KMS-11 (cell line): ENCODE measurements around the gene ACKR3.

Experiments
- H2AFZ ChIP-seq: fragments of 200-600 bp; sonication (generic); 2 replicates; pipeline ENCODE4 v1.6.1; 2016; ENCODE audit warnings: antibody characterized with exemption, mixed run types, low read depth
- H3K27ac ChIP-seq: fragments of 200-600 bp; sonication (generic); 2 replicates; pipeline ENCODE4 v1.6.1; 2016; ENCODE audit warnings: mild to moderate bottlenecking, mixed run types
- H3K27me3 ChIP-seq: fragments of 200-600 bp; sonication (generic); 2 replicates; pipeline ENCODE4 v1.6.1; 2017; ENCODE audit warnings: mild to moderate bottlenecking, low read depth, mixed run types, moderate library complexity; ENCODE audit not compliant: insufficient read depth
- H3K36me3 ChIP-seq: fragments of 200-600 bp; sonication (generic); 2 replicates; pipeline ENCODE4 v1.6.1; 2017; ENCODE audit warnings: mild to moderate bottlenecking, mixed run types; ENCODE audit not compliant: insufficient read depth
- H3K4me1 ChIP-seq: fragments of 200-600 bp; sonication (generic); 2 replicates; pipeline ENCODE4 v1.6.1; 2016; ENCODE audit warnings: mild to moderate bottlenecking, low read depth, mixed run types; ENCODE audit not compliant: poor library complexity, severe bottlenecking
- H3K4me2 ChIP-seq: fragments of 200-600 bp; sonication (generic); 2 replicates; pipeline ENCODE4 v1.7.0; 2016; ENCODE audit warnings: mild to moderate bottlenecking, mixed run types
- H3K4me3 ChIP-seq: fragments of 200-600 bp; sonication (generic); IDR thresholded peaks from 2 replicates; pipeline ENCODE4 v1.6.1; 2017; ENCODE audit warnings: low read depth, low read length, mixed read lengths; ENCODE audit not compliant: insufficient read depth
- H3K79me2 ChIP-seq: fragments of 200-600 bp; sonication (generic); 2 replicates; pipeline ENCODE4 v1.6.1; 2016; ENCODE audit warnings: low read depth, mixed run types; ENCODE audit not compliant: insufficient read depth
- H3K9ac ChIP-seq: fragments of 200-600 bp; sonication (generic); 2 replicates; pipeline ENCODE4 v1.6.1; 2016; ENCODE audit warnings: mild to moderate bottlenecking, mixed run types
- H4K20me1 ChIP-seq: fragments of 200-600 bp; sonication (generic); 2 replicates; pipeline ENCODE4 v1.6.1; 2016; ENCODE audit warnings: mild to moderate bottlenecking, mixed run types; ENCODE audit not compliant: insufficient read depth
- CTCF ChIP-seq: fragments of 200-600 bp; sonication (generic); conservative IDR thresholded peaks from 2 replicates; pipeline ENCODE4 v1.6.1; 2017; ENCODE audit warnings: low read depth, mild to moderate bottlenecking, antibody characterized with exemption, low read length, moderate library complexity, mixed read lengths

ACKR3 gene

GRCh38 chr2:236569573-236569973 is at the start of gene ACKR3:
Gene ACKR3, plus strand, starts transcription at chr2:236569825. Its CDS starts 10,641 bp downstream, at chr2:236580466.
- no peaks in the 10 kb centered on the region for H3K79me2 ChIP-seq
- peak within 1 kb of the TSS; percentile 29; the same call in 1 of the 2 replicates for H3K9ac ChIP-seq
- peak; percentile 37 for TF ChIP-seq CTCF
- peaks cover 16% of the 10 kb centered on the region for H3K4me1 ChIP-seq
- H3K27me3 ChIP-seq: no peaks in the 10 kb centered on the region; the same call in 1 of the 2 replicates
- H3K36me3 ChIP-seq: no peaks in the 10 kb centered on the region
- no peak within 1 kb of the TSS for H3K27ac ChIP-seq
- no peaks in the 10 kb centered on the region for H4K20me1 ChIP-seq
- peak within 1 kb of the TSS; percentile 71 for H3K4me3 ChIP-seq
- H2AFZ ChIP-seq: peak within 1 kb of the TSS; percentile 68; the same call in 1 of the 2 replicates
- peak within 1 kb of the TSS; percentile 81 for H3K4me2 ChIP-seq

GRCh38 chr2:236521556-236521955 is 48.1 kb upstream of the ACKR3 start:
- H3K27me3 ChIP-seq: no peaks in the 10 kb centered on the region
- H3K4me3 ChIP-seq: no peak overlapping the region
- no peaks in the 10 kb centered on the region for H4K20me1 ChIP-seq
- H3K4me1 ChIP-seq: no peaks in the 10 kb centered on the region
- no peaks in the 10 kb centered on the region for H3K79me2 ChIP-seq
- TF ChIP-seq CTCF: no peak
- no peak overlapping the region for H2AFZ ChIP-seq
- H3K36me3 ChIP-seq: no peaks in the 10 kb centered on the region
- no peak overlapping the region for H3K4me2 ChIP-seq
- H3K9ac ChIP-seq: no peak overlapping the region
- H3K27ac ChIP-seq: no peak overlapping the region

- Histone ChIP-seq H3K27ac (no peak overlapping the region), H3K36me3 (no peaks in the 10 kb centered on the region), H2AFZ (no peak overlapping the region), H4K20me1 (no peaks in the 10 kb centered on the region), H3K4me3 (no peak overlapping the region), H3K4me2 (no peak overlapping the region), H3K4me1 (no peaks in the 10 kb centered on the region), H3K79me2 (no peaks in the 10 kb centered on the region), H3K27me3 (no peaks in the 10 kb centered on the region), H3K9ac (no peak overlapping the region)
- no peak for TF ChIP-seq CTCF
Observed at GRCh38 chr2:236523249-236523648, 46.4 kb upstream of the ACKR3 start.

GRCh38 chr2:236525411-236525997 is 44.1 kb upstream of the ACKR3 start:
- Histone ChIP-seq H3K9ac (no peak overlapping the region), H2AFZ (no peak overlapping the region), H3K79me2 (no peaks in the 10 kb centered on the region), H4K20me1 (no peaks in the 10 kb centered on the region), H3K27me3 (no peaks in the 10 kb centered on the region), H3K4me2 (no peak overlapping the region), H3K27ac (no peak overlapping the region), H3K4me3 (no peak overlapping the region), H3K4me1 (no peaks in the 10 kb centered on the region), H3K36me3 (no peaks in the 10 kb centered on the region)
- no peak for TF ChIP-seq CTCF
